HepG2 (cell line): ENCODE data around the gene SUN5. TPM values are rescaled to one million over a fixed set of nuclear protein-coding genes. Genes with fewer than 3 reads are reported as not detected.
A peak's percentile ranks its signal among the peaks of the same experiment; 100 is the strongest.

Experiments
- ATF5 ChIP-seq: sonication (generic); formaldehyde crosslinking; IDR thresholded peaks from 2 replicates; pipeline ENCODE4 v1.4.0; 2020; ENCODE audit warnings: mild to moderate bottlenecking, low read depth, missing genetic modification reagents
- GLI4 ChIP-seq: sonication (generic); formaldehyde crosslinking; IDR thresholded peaks from 2 replicates; pipeline ENCODE4 v1.5.1; 2020; ENCODE audit warnings: missing genetic modification reagents, mild to moderate bottlenecking, moderate library complexity, borderline replicate concordance
- MIER3 ChIP-seq: IDR thresholded peaks from 2 replicates; pipeline ENCODE4 v1.6.1; 2016; ENCODE audit warnings: missing compliant biosample characterization, borderline replicate concordance
- MIXL1 ChIP-seq: IDR thresholded peaks from 2 replicates; pipeline ENCODE4 v1.6.1; 2016
- SMC3 ChIP-seq: IDR thresholded peaks from 2 replicates; pipeline ENCODE4 v1.6.1; 2011; ENCODE audit warnings: low read length, improper control_type of control experiment
- USF2 ChIP-seq, 2 experiments: sonication (generic) in 1 of 2; formaldehyde crosslinking in 1 of 2; IDR thresholded peaks; 2 replicates each; pipeline versions ENCODE4 v1.5.1 to v1.6.1; 2011 to 2020; ENCODE audit warnings: borderline replicate concordance in 1 of 2, low read depth in 1 of 2, low read length in 1 of 2, mild to moderate bottlenecking in 1 of 2, missing genetic modification reagents in 1 of 2, moderate library complexity in 1 of 2
- YEATS4 ChIP-seq: sonication (generic); formaldehyde crosslinking; IDR thresholded peaks from 2 replicates; pipeline ENCODE4 v1.4.0; 2020; ENCODE audit warnings: missing genetic modification reagents, borderline replicate concordance
- ZNF121 ChIP-seq: sonication (generic); formaldehyde crosslinking; IDR thresholded peaks from 2 replicates; pipeline ENCODE4 v1.5.0; 2020; ENCODE audit warnings: mild to moderate bottlenecking, missing genetic modification reagents
- ZNF143 ChIP-seq: sonication (generic); formaldehyde crosslinking; IDR thresholded peaks from 2 replicates; pipeline ENCODE4 v1.4.0; 2020; ENCODE audit warnings: missing genetic modification reagents
- ZNF232 ChIP-seq: sonication (generic); formaldehyde crosslinking; IDR thresholded peaks from 2 replicates; pipeline ENCODE4 v1.4.0; 2020; ENCODE audit warnings: missing genetic modification reagents, borderline replicate concordance
- ZNF235 ChIP-seq: sonication (generic); formaldehyde crosslinking; IDR thresholded peaks from 2 replicates; pipeline ENCODE4 v1.8.1; 2023; ENCODE audit warnings: mild to moderate bottlenecking, missing genetic modification reagents, borderline replicate concordance
- ZNF337 ChIP-seq: sonication (generic); formaldehyde crosslinking; IDR thresholded peaks from 2 replicates; pipeline ENCODE4 v1.5.1; 2020; ENCODE audit warnings: missing genetic modification reagents, low read depth, mild to moderate bottlenecking, borderline replicate concordance
- ZNF407 ChIP-seq: sonication (generic); formaldehyde crosslinking; IDR thresholded peaks from one replicate; pipeline ENCODE4 v1.5.1; 2020; ENCODE audit warnings: mild to moderate bottlenecking, missing genetic modification reagents; ENCODE audit errors: not compliant biosample characterization
- ZNF878 ChIP-seq: sonication (generic); formaldehyde crosslinking; IDR thresholded peaks from 2 replicates; pipeline ENCODE4 v1.8.1; 2023; ENCODE audit warnings: mild to moderate bottlenecking, missing genetic modification reagents, moderate library complexity
- polyA plus RNA-seq, 8 experiments: library from polyadenylated mRNA; depleted of rRNA in 3 of 8; stranded (reverse) in 7 of 8; unstranded in 1 of 8; fragments of >200 nt; fragmentation: Illumina TruSeq in 4 of 8; extraction: Trizol in 4 of 8; gene quantifications; 2 replicates each; pipeline versions ENCODE4 v1.2.1 to v1.2.3, GENCODE V29; 2011 to 2016; ENCODE audit warnings: low read depth in 4 of 8, missing spikeins in 1 of 8, mixed read lengths in 1 of 8; ENCODE audit not compliant: insufficient read depth in 1 of 8
- total RNA-seq, 5 experiments: library from RNA; depleted of rRNA; stranded (reverse); fragments of >200 nt; fragmentation: Illumina TruSeq; extraction: Trizol; gene quantifications; 2 replicates each; pipeline ENCODE4 v1.2.3, GENCODE V29; 2016; ENCODE audit warnings: low read depth in 1 of 5

The SUN5 gene
- total and polyA plus RNA-seq, 2 of the 13 experiments (the other 11 are each of a cell fraction or from before 2014, with no cell fraction given), result not detected

GRCh38 chr20:33008336-33009213, 4.3 kb upstream of the SUN5 start (continued):
- TF ChIP-seq USF2 (IDR thresholded peaks at IDR 0.05; ENCODE audit: low read depth, low read length) (peak; percentile 80), USF2 (CRISPR knock-in tag; IDR thresholded peaks at IDR 0.05; ENCODE audit: borderline replicate concordance) (peak; percentile 80; the same call in 1 of the 2 replicates), SMC3 (no peak), YEATS4 (peak; percentile 19; the same call in 1 of the 2 replicates), ZNF232 (CRISPR knock-in tag) (peak; percentile 63; the same call in 1 of the 2 replicates), ATF5 (CRISPR knock-in tag) (no peak; the same call in 1 of the 2 replicates), MIXL1 (CRISPR knock-in tag) (no peak), ZNF235 (CRISPR knock-in tag) (0 out of 2 replicates have a peak, but pooled peaks have one; percentile 12), ZNF143 (no peak; the same call in 1 of the 2 replicates), ZNF121 (CRISPR knock-in tag) (no peak; the same call in 1 of the 2 replicates), ZNF878 (no peak), ZNF407 (CRISPR knock-in tag) (no peak), MIER3 (CRISPR knock-in tag) (0 out of 2 replicates have a peak, but pooled peaks have one; percentile 27), ZNF337 (no peak), GLI4 (CRISPR knock-in tag) (no peak)
